Measurements from ENCODE around the gene DNER.

- TF ChIP-seq CTCF (IDR thresholded peaks at IDR 0.05) (no peak), JUNB (IDR thresholded peaks at IDR 0.05) (no peak), HOXB13 (CRISPR knock-in tag; IDR thresholded peaks at IDR 0.05; ENCODE audit: low read depth) (no peak), SMC3 (IDR thresholded peaks at IDR 0.05) (no peak), CEBPB (IDR thresholded peaks at IDR 0.05) (no peak), HDAC2 (IDR thresholded peaks at IDR 0.05) (no peak), POLR2A (IDR thresholded peaks at IDR 0.05; ENCODE audit: low read length) (no peak), BHLHE40 (IDR thresholded peaks at IDR 0.05; ENCODE audit: low read depth, low read length) (no peak), HOXA7 (CRISPR knock-in tag; IDR thresholded peaks at IDR 0.05) (no peak), CBX8 (IDR thresholded peaks at IDR 0.05) (no peak), KDM5A (IDR thresholded peaks at IDR 0.05) (no peak), ESRRA (IDR thresholded peaks at IDR 0.05; ENCODE audit: borderline replicate concordance, low read length) (no peak), CBX2 (IDR thresholded peaks at IDR 0.05; ENCODE audit: borderline replicate concordance, low read depth) (no peak), EP300 (IDR thresholded peaks at IDR 0.05) (no peak)
Observed at GRCh38 chr2:229634601-229635370, 79.6 kb downstream of the DNER start.
